Measurements from ENCODE around the gene HOXB3.
A peak's percentile ranks its signal among the peaks of the same experiment; 100 is the strongest.

Gene HOXB3

DNA sequence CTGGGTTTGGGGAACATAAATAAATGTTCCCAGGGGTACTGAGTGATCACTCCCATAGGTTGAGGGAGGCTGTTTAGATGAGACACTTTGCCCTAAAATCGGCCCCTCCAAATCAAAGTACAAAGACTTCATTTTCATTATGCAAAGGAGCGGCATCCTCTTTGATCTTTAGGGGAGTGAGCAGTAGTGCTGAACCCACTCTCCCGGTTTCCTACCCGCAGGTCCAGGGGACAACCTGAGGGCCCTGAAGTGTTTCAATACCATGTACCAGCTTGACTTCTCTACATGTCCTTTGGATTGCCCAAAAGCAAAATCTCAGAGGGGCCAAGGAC, 11.1 kb upstream of the HOXB3 start:
- TF ChIP-seq, protein P1, sequence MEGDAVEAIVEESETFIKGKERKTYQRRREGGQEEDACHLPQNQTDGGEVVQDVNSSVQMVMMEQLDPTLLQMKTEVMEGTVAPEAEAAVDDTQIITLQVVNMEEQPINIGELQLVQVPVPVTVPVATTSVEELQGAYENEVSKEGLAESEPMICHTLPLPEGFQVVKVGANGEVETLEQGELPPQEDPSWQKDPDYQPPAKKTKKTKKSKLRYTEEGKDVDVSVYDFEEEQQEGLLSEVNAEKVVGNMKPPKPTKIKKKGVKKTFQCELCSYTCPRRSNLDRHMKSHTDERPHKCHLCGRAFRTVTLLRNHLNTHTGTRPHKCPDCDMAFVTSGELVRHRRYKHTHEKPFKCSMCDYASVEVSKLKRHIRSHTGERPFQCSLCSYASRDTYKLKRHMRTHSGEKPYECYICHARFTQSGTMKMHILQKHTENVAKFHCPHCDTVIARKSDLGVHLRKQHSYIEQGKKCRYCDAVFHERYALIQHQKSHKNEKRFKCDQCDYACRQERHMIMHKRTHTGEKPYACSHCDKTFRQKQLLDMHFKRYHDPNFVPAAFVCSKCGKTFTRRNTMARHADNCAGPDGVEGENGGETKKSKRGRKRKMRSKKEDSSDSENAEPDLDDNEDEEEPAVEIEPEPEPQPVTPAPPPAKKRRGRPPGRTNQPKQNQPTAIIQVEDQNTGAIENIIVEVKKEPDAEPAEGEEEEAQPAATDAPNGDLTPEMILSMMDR (conservative IDR thresholded peaks at IDR 0.05; ENCODE audit: control insufficient read depth, insufficient read depth, low read depth, low read length): no peak
- peak overlapping the region; percentile 88 for H3K4me3 ChIP-seq (ENCODE audit: control insufficient read depth, low read depth, low read length)
- no peak for DNase-seq (ENCODE audit: low read depth)

DNA sequence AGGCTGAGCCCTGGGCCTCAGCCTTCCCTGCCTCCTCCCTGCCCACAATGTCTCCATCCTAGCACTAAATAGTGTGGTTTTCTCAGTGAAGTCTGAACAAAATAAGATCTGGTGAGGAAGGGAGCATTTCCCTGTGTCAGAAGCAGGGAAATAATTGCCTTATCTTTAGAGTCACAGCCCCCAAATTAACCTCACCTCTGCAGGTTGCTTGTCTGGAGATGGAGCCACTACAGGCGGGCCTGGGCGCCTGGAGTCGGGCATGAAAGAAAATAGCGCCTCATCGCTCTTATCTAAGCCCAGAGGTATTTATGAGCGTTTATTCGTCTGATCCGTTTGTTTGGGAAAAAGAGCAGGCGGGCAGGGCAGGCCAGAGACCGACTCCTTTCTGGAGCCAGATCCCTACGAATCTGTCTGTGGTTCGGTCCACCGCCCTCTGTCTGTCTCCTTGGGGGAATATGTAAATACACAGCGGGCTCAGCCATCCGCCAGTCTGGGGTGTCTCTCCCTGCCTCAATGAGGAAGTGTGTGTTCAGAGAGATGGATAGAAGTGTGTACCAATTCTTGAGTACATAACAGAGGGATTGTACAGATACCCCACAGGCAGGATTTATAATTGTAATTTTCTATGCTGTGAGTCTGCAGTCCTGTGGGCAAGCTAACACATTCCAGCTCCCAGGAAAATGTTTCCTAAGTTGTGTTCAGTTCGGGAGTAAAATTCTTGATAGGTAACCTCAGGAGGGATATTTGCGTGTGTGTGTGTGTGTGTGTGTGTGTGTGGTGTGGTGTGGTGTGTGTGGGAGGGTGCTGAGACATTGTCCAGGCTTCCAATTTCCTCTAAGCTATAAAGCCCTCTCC, 10.4 kb upstream of the HOXB3 start:
- TF ChIP-seq, protein P1 (conservative IDR thresholded peaks at IDR 0.05; ENCODE audit: control insufficient read depth, insufficient read depth, low read depth, low read length): no peak
- no peak for DNase-seq (ENCODE audit: low read depth)
- peak overlapping the region; percentile 88 for H3K4me3 ChIP-seq (ENCODE audit: control insufficient read depth, low read depth, low read length)

DNA sequence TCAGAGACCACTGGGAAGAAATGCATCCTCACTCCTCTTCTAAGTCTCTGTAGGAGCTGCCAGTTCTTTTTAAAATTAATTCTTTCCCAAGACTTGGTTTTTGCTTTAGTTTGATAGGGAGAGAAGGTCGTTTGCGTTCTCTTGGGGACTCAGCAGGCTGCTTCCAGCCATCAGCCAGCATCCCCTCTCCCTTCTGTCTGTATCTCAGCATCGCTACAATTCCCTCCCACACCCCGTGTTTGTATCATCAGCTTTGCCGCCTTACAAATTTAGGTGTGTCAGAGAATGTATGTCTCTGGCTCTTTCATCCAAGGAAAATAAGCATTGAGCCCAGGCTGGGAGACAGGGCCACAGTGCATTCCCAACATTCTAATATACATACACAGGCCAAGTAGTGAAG, 9.3 kb upstream of the HOXB3 start:
- H3K4me3 ChIP-seq (ENCODE audit: control insufficient read depth, low read depth, low read length): no peak overlapping the region
- TF ChIP-seq, protein P1 (conservative IDR thresholded peaks at IDR 0.05; ENCODE audit: control insufficient read depth, insufficient read depth, low read depth, low read length): no peak

DNA sequence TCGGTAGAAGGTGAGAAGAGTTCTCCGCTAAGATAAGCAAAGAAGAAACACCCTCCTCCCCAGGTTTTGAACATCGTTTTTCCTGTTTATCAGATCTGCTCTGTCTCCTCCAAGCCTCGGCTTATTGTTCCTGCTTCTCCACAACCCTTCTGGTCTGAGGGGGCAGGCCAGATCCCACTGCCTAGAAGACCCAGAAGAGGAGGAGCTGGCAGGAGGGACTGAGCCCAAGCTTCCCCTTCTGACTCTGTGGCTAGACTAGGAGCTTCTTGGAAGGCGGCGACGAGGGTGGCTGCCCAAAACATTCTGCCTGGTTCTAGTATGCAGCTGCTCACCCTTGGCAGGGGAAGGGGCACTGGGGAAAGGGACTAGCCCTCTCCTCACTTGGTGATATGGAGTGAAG, 8.7 kb upstream of the HOXB3 start:
- TF ChIP-seq, protein P1 (conservative IDR thresholded peaks at IDR 0.05; ENCODE audit: control insufficient read depth, insufficient read depth, low read depth, low read length): no peak
- no peak for DNase-seq (ENCODE audit: low read depth)
- peak overlapping the region; percentile 65 for H3K4me3 ChIP-seq (ENCODE audit: control insufficient read depth, low read depth, low read length)

More for the DNA sequence above, 9.3 kb upstream of the HOXB3 start:
- no peak for DNase-seq (ENCODE audit: low read depth)

DNA sequence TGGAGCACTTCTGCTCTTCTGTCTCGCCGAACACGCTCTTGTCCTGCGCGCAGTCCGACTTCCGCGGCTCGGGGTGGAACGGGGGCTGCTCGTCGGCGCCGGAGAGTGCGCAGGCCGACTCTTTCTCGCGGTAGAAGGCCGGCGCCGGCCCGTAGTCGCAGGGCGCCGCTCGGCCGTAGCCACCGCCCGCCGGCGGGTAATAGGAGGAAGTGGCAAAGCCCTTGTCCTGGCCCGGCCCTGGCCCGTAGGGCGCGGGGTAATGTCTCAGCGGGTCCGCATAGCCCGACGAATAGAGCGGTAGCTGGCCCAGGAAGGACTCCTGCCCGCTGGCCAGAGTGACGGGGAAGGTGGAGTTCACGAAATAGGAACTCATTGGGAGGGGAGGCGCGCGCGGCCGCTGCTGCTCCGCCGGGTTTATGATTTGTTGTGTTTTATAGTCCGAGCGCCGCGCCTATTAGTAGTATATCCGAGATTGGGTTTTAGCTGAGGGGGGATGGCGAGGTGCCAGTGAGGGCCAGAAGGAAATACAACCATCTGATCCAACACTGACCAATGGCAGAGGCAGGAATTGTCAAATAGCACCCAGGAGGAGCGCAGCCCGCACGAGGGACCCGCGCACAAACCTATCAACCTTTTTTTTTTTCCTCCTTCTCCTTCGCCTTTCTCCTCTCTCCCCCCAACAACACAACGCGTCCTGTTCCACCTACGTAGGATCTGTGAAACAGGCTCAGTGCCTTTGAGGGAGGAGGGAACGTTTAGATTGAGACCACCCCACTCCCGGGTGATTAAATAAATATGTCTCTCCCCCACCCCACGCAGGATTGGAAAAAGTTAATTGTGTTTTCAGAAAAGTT, 8.0 kb upstream of the HOXB3 start:
- peak overlapping the region; percentile 65 for H3K4me3 ChIP-seq (ENCODE audit: control insufficient read depth, low read depth, low read length)
- DNase-seq (ENCODE audit: low read depth): peak; percentile 85
- TF ChIP-seq, protein P1 (conservative IDR thresholded peaks at IDR 0.05; ENCODE audit: control insufficient read depth, insufficient read depth, low read depth, low read length): no peak

DNA sequence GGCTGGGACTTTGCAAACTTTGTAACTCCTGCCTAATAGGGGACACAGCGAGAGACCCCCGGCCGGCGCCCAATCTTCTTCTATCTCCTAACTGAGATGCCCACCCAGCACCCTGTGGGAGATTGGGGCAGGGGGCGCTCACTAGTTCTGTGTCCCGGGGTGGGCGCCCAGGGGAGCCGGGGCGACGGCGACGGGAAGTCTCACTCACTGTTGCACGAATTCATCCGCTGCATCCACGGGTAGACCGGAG, 7.4 kb upstream of the HOXB3 start:
- H3K4me3 ChIP-seq (ENCODE audit: control insufficient read depth, low read depth, low read length): peak overlapping the region; percentile 65
- TF ChIP-seq, protein P1 (conservative IDR thresholded peaks at IDR 0.05; ENCODE audit: control insufficient read depth, insufficient read depth, low read depth, low read length): no peak
- no peak for DNase-seq (ENCODE audit: low read depth)
